Hematopoietic multipotent progenitor cell (in vitro differentiated cells): ENCODE measurements around the gene ABCC3. TPM values are rescaled to one million over a fixed set of nuclear protein-coding genes. Genes with fewer than 3 reads are reported as not detected.
A peak's percentile ranks its signal among the peaks of the same experiment; 100 is the strongest.

Experiments used
- DNase-seq, 3 donors: peaks; one replicate each; pipeline ENCODE4 v3.0.0-alpha.2; 2011 to 2015; ENCODE audit warnings: low read depth in 2 of 3, low spot score in 2 of 3
- total RNA-seq: library from RNA; depleted of rRNA; stranded (reverse); fragments of >200 nt; gene quantifications from one replicate; pipeline ENCODE4 v1.2.3, GENCODE V29; 2012

ABCC3 gene
- total RNA-seq, 1 donor, result 1.6 TPM

- DNase-seq, result peak; percentile 28 to 86 (median 80)
Observed at GRCh38 chr17:50626037-50626574, 8.6 kb upstream of the ABCC3 start.

GRCh38 chr17:50627036-50627781 is 7.5 kb upstream of the ABCC3 start:
- DNase-seq, result no peak

DNA sequence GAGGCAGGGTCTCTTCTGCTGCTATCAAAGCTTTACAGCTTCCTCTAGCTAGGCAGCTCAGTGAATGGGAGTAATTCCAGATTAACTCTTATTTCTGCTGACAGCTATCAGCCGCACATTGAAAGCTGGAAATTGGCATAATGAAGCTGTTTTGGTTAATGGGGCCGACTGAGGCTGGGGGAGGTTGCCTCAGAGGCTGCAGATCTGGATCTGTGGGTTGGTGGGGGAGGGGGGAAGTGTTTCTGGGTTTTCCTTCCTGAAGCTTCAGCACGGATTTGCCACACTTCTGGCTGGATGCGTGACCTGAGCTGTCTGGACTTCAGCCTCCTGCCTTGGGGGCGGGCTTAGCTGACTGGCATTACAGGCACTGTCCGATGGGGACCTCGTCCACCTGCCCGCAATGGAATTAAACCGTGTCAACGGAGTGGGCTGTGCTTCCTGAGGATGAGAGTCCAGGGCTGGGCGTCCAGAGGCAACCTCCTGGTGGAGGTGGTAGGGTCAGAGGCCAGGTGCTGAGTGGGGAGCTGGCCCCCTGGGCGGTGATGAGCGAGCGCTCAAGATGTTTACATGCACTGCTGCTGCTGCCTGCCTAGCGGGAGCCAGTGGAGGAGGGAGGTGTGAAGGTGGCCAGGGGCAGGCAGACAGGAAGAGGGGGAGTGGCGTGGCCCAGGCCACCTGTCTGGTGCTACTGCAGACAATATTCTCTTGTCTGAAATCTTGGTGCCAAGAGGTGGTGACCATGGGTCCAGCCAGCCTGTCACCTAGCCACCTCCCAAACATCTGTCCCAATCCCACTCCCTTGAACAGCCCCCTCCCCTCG is 6.7 kb upstream of the ABCC3 start:
- DNase-seq, result no peak

DNA sequence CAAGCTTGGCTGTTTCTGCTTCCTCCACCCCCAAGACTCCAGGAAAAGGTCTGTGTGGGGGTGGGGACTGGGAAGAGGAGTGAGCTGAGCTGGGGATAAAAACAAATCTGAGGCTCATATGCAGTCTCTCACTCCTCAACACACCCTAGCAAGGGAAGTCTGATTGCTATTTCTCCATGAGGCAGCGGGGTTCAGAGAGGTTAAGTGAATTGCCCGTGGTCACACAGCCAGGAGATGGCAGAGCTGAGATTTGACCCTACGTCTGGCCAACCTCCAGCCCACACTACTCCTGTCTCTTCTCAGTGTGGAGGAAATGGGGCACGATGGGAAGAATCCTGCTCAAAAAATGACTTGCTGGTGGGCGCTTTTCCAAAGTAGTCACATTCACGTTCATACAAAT is 4.8 kb upstream of the ABCC3 start:
- DNase-seq, result no peak

DNA sequence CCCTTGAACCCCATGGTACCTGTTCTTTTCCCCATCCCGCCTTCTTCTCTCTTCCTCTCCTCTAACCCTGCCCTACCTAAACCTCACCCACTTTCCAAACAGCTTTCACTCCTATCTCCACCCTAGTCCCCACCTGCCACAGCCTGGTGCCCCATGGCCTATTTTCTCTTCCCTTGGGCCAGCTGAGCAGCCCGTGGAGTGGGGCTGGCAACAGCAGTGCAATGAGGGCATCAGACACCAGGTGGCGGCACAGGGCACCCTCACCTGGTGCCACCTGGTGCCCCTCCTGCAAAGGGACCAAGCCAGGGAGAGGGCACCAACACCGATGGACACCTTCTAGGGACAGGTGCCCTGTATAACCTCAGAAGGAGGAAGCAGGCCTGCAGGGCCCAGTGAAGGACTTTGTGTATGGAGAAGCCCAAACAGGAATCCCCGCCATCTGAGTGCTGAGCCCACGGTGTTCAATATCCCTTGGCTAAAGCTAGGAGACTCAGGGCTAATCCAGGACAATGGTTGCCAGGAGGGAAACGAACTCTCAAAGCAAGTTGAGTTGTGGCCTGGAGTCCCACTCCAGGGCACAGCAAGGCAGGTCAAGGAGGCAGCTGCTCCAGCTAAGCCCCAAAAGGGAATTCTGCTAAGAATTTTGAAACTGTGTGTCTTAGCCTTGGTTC is 4.0 kb upstream of the ABCC3 start:
- peak; percentile 18 to 56 (median 38) for DNase-seq

DNA sequence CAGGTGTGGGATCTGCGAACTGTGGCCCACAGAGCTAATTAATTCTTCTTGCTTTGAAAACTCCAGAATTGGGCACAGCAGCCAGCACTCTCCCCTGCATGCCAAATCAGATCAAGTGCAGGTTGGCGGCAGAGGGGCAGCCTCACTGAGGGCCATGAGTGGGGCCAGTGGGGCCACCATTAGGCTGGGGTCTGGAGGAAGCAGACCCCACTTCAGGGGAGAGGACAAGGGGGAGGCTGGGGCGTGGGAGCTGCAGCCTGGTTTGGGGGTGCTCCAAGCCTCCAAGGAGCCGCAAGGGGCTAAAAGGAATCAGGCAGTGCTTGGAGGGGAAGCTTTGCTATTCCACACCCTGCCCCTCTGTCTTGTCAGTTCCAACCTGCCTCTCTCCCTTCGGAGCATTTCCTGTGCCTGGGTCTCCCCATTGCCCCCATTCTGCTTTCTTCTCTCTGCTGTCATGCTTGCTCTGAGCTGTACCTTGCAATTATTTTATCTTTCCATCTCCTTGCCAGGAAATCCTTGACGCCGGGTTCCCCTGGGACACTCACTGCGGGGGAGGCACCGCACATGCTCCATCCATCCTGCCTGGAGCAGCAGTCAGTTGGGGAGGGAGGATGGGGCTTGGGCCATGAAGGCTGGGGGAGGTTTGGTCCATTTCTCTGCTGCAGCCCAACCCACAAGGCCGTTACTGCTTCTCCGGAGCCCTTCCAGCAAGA is 3.3 kb upstream of the ABCC3 start:
- DNase-seq, result no peak

DNA sequence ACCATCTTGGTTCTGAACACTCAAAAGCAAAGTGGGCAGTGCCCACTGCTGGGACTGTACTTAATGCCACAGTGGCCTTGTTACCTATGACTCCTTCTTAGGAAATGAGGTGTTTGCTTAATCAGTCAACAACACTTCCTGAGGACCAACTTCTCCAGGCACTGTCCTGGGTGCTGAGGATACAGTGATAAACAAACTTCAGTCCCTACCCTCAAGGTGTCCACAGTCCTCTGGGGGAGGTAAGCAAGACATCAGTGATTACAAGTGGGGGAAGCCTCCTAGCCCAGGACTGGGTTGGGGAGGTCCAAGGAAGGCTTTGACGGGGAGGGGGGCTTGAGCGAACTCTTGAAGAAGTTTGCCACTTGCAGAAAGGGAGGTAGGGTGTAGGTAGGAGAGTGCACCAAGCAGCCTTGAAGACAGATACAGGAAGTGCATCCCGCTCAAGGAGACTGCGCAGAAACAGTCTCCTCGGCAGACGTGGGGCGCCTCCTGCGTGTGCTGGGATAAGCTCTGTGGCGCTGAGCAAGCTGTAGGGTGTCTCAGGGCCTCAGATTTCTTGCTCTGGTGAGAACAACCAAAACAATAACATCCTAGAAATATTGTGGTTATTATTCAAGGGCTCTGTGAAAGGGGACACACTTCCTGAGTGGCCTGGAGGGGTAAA is 2.6 kb upstream of the ABCC3 start:
- DNase-seq, result no peak

- DNase-seq, result no peak
Observed at GRCh38 chr17:50632637-50633036, 2.0 kb upstream of the ABCC3 start.

DNA sequence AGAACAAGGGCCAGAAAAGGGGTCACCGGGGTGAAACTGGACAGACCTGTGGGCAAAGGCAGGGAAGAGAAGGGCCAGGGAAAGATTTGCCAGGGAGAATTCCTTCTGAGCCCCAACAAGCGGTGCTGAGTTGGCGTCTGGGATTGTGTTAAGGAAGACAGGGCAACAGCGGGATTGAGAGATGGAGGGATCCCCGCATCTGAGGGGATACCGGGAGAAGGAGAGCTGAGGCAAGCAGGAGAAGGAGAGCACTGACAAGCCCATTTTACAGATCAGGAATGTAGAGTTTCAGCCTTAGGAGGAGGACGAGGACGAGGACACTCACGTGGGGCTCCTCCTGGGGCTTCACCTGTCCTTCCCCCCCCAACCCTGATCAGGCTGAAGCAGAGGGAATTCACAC is 998 bp upstream of the ABCC3 start:
- DNase-seq, result no peak

GRCh38 chr17:50634915-50635731 is 442 bp downstream of the ABCC3 start:
- DNase-seq, result no peak

- DNase-seq, result no peak
Observed at GRCh38 chr17:50635732-50635981, 976 bp downstream of the ABCC3 start.

DNA sequence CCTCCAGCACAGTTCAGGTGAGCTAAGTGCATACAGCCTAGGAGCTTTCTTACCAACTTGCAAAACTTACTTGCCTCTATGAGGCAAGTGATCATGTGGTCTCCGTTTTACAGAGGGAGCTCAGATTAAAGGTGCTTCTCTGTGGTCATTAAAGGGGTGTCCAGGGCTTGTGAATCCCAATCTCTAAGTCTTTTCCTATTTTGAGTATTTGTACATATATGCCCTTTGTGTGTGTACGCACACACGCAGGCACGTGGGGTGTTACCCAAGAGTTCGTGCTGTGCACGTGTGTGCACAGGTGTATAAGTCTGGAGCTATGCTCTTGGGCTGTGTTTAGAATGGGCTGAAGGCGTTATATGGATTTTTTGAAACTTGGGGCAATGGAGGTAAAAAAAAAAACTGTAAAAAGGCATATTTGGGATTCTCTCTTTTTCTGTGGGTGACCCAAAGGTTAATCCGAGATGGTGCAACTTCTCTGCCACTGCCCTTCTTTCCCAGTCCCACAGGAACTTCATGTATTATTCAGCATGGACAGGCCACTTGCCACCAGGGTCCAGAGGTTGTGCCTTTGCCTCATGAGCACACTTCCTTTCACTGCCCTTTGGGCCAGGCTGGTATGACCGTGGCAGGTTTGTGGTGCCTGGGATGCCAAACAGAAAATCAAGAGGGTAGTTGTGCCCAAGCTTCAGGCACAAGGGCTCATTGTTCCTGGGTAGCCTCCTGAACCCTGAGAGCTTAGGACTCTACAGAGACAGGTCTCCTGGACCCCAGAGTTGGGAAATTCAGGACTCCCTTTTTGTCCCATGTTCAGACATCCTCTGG is 1.5 kb downstream of the ABCC3 start:
- no peak for DNase-seq

DNA sequence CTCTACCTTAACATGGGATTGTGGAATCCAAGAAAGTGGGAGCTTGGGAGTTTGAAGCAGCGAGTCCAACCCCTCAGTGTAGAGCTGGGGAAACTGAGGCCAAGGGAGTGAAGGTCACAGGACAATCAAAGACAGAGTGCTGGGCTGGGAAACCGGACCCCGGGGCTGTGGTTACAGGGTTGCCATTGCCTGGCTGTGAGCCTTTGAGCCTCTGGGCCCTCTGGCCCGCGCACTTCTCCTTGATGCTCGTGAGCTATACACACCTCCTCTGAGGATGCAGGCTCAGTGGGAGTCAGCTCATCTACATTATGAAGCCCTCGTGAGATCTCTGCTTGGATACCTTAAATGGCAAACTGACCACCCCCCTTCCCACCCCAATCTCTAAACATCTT is 2.1 kb downstream of the ABCC3 start:
- DNase-seq, result no peak

GRCh38 chr17:50637829-50638605 is 3.3 kb downstream of the ABCC3 start:
- DNase-seq, result no peak

- DNase-seq, result no peak
Observed at GRCh38 chr17:50638606-50638965, 3.9 kb downstream of the ABCC3 start.

DNA sequence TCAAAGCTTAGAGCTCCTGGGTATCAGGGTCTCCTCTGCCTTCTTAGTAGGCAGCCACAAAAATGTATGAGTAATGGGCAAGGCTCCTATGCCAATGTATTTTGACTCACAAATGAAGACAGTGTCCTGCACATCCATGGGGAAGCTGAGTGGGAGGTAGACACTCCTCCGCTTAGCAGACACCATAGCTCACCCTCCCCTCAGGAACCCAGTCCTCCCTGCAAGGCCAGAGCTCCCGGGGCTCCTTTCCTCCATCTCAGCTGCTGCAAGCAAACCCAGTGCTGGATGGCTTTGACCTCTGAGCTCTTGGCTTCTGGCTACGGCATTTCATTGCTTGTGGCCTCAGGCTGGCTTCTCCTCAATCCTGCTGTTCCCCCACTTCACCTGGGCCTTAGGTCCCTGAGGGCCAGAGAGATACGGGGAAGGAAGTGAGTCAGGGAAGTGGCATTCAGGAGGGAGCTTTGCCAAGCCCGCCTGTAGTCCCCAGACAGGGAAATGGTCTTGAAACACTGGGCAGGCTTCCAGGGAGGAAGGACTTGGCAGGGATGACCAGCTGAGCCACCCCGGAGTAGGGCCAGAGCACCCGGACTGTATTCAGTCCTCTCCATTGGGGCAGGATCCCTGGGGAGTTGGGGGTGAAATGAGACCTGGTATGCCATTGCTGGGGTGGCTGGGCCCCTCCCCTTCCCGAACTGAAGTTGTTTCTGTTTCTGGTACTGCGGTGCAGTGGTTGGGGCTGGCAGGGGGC is 4.5 kb downstream of the ABCC3 start:
- no peak for DNase-seq

GRCh38 chr17:50640686-50641351 is 6.1 kb downstream of the ABCC3 start:
- DNase-seq, result peak in 2 of 3 donors; percentile 79 to 92
